ENCODE results near the gene BEND7.

- TF ChIP-seq CTCF (IDR thresholded peaks at IDR 0.05): no peak
- no peak for TF ChIP-seq POLR2AphosphoS5 (IDR thresholded peaks at IDR 0.05)
- TF ChIP-seq EP300 (IDR thresholded peaks at IDR 0.05): no peak
- TF ChIP-seq POLR2A (IDR thresholded peaks at IDR 0.05): no peak
Observed at GRCh38 chr10:13412894-13413293, 115.9 kb downstream of the BEND7 start.

All from stomach (tissue), 4 donors.